AG04450 (cell line): Measurements from ENCODE around the gene EIF3L. TPM values are rescaled to one million over a fixed set of nuclear protein-coding genes. Genes with fewer than 3 reads are reported as not detected.
A peak's percentile ranks its signal among the peaks of the same experiment; 100 is the strongest.

Experiments used
- CTCF ChIA-PET: fragments of 300-600, 350-600 bp; formaldehyde crosslinking; extraction: SDS; loops from one replicate; lab custom pipeline; 2022; ENCODE audit warnings: antibody characterized with exemption, inconsistent platforms; lab: Charles Lee
- POLR2A ChIA-PET: fragments of 350-600 bp; formaldehyde crosslinking; extraction: SDS; loops from one replicate; lab custom pipeline; 2021; ENCODE audit warnings: antibody characterized with exemption, inconsistent platforms; lab: Yijun Ruan, JAX
- DNase-seq: peaks from one replicate; pipeline ENCODE4 v3.0.0-alpha.2; 2011; ENCODE audit warnings: low read depth, low spot score
- H3K27ac ChIP-seq: one replicate; pipeline ENCODE4 v1.5.1; 2012; ENCODE audit warnings: low read depth, low read length, control low read depth
- H3K27me3 ChIP-seq: one replicate; pipeline ENCODE4 v1.6.0; 2012; ENCODE audit warnings: low read length; ENCODE audit not compliant: control insufficient read depth, insufficient read depth
- H3K4me3 ChIP-seq: 2 replicates; pipeline ENCODE4 v1.5.1; 2011; ENCODE audit warnings: mild to moderate bottlenecking, low read depth, low read length, control low read depth
- H3K9me3 ChIP-seq: 2 replicates; pipeline ENCODE4 v1.5.1; 2012; ENCODE audit warnings: low read length; ENCODE audit not compliant: control insufficient read depth, insufficient read depth
- CTCF ChIP-seq: IDR thresholded peaks from 2 replicates; pipeline ENCODE4 v1.5.1; 2011; ENCODE audit warnings: low read depth, low read length, control low read depth, inconsistent platforms
- polyA plus RNA-seq: library from polyadenylated mRNA; depleted of rRNA; stranded (reverse); fragments of >200 nt; gene quantifications from 2 replicates; pipeline ENCODE4 v1.2.3, GENCODE V29; 2011

The EIF3L gene
- polyA plus RNA-seq, 1 experiment: 833 TPM

GRCh38 chr22:37893583-37893983 is 44.4 kb downstream of the EIF3L start:
- POLR2A ChIA-PET: interaction anchor here (1.6 kb wide), 1 partner anchor 11 kb away, joined by 4 read pairs; no protein-coding TSS in a partner anchor

GRCh38 chr22:37894939-37895670 is 45.9 kb downstream of the EIF3L start:
- TF ChIP-seq CTCF: no peak
- Histone ChIP-seq H3K27me3 (no peaks in the 10 kb centered on the region), H3K4me3 (no peak overlapping the region), H3K27ac (peak overlapping the region; percentile 31), H3K9me3 (no peaks in the 10 kb centered on the region)
- CTCF ChIA-PET: interaction anchor here (0.6 kb wide), 1 partner anchor 39 kb away, joined by 3 read pairs; no protein-coding TSS in a partner anchor
- DNase-seq: no peak
- POLR2A ChIA-PET: interaction anchor here (0.5 to 0.6 kb wide), 2 partner anchors 17 to 78 kb away, joined by 3 read pairs; no protein-coding TSS in a partner anchor

More at GRCh38 chr22:37893583-37893983, 44.4 kb downstream of the EIF3L start:
- Histone ChIP-seq H3K9me3 (no peaks in the 10 kb centered on the region), H3K4me3 (no peak overlapping the region), H3K27ac (no peak overlapping the region), H3K27me3 (no peaks in the 10 kb centered on the region)
- no peak for DNase-seq
- CTCF ChIA-PET: interaction anchor here (1.3 kb wide), 1 partner anchor 30 kb away, joined by 3 read pairs; no protein-coding TSS in a partner anchor
- no peak for TF ChIP-seq CTCF

- H3K9me3 ChIP-seq: no peaks in the 10 kb centered on the region
- no peak overlapping the region for H3K27ac ChIP-seq
- POLR2A ChIA-PET: interaction anchor here (2.0 kb wide), 1 partner anchor 9 kb away, joined by 11 read pairs; the partner anchor contains the start of gene MICALL1
- H3K4me3 ChIP-seq: no peak overlapping the region
- CTCF ChIA-PET: interaction anchor here (2.8 to 3.6 kb wide), 2 partner anchors 8 to 33 kb away, joined by 20 to 31 read pairs; no protein-coding TSS in a partner anchor
- H3K27me3 ChIP-seq: no peaks in the 10 kb centered on the region
- DNase-seq: no peak
- TF ChIP-seq CTCF: no peak
These were observed 47.0 kb downstream of the EIF3L start for GRCh38 chr22:37896181-37896592.

- H3K4me3 ChIP-seq: no peak overlapping the region
- no peaks in the 10 kb centered on the region for H3K27me3 ChIP-seq
- H3K27ac ChIP-seq: no peak overlapping the region
- DNase-seq: no peak
- ChIA-PET POLR2A (interaction anchor here (0.6 to 2.0 kb wide), 3 partner anchors 9 to 53 kb away, joined by 3 to 11 read pairs (median 5); partner anchors contain the start of gene MICALL1), CTCF (interaction anchor here (0.8 to 3.6 kb wide), 4 partner anchors 9 to 37 kb away, joined by 3 to 31 read pairs (median 14); no protein-coding TSS in a partner anchor)
- no peak for TF ChIP-seq CTCF
- no peaks in the 10 kb centered on the region for H3K9me3 ChIP-seq
These were observed 47.7 kb downstream of the EIF3L start for GRCh38 chr22:37896939-37897338.
